Transverse colon (tissue), 4 donors: ENCODE results near the gene QRFP.
A peak's percentile ranks its signal among the peaks of the same experiment; 100 is the strongest.

Experiments
- CTCF ChIP-seq, 5 experiments: fragments of 200-600 bp in 3 of 5; fragments of 450-650 bp in 2 of 5; sonication (generic) in 3 of 5; IDR thresholded peaks; 1 replicate in 2 of 5; 2 replicates in 3 of 5; pipeline ENCODE4 v1.5.1; 2016 to 2017; ENCODE audit warnings: antibody characterized with exemption in 5 of 5, inconsistent platforms in 3 of 5, mild to moderate bottlenecking in 2 of 5, moderate library complexity in 1 of 5
- POLR2AphosphoS5 ChIP-seq, 3 donors: sonication (generic); formaldehyde crosslinking; IDR thresholded peaks; one replicate each; pipeline ENCODE4 v1.6.1; 2016; ENCODE audit warnings: antibody characterized with exemption in 3 of 3

GRCh38 chr9:130895038-130895437 is 1.6 kb downstream of the QRFP start:
- TF ChIP-seq CTCF (IDR thresholded peaks at IDR 0.05), result no peak
- TF ChIP-seq POLR2AphosphoS5 (IDR thresholded peaks at IDR 0.05), result peak in 1 of 3 donors; percentile 5
